Posterior cingulate gyrus (tissue), 11 donors: ENCODE data around the gene CCDC30.
"Not testable (repeated sequence)": the region's sequence is repeated elsewhere in the genome, so short reads cannot be mapped to it uniquely, and the experiment has no call there.

Experiments
- DNase-seq, 10 donors: peaks; one replicate each; pipeline versions ENCODE4 v3.0.0 to v3.0.0-alpha.2; 2020 to 2021; ENCODE audit warnings: mixed read lengths in 3 of 10
- intact Hi-C: fragments of 100-400 bp; cut with DNase I; formaldehyde crosslinking; loops from one replicate; pipeline ENCODE4 v1.15.1; 2023

CCDC30 gene

DNA sequence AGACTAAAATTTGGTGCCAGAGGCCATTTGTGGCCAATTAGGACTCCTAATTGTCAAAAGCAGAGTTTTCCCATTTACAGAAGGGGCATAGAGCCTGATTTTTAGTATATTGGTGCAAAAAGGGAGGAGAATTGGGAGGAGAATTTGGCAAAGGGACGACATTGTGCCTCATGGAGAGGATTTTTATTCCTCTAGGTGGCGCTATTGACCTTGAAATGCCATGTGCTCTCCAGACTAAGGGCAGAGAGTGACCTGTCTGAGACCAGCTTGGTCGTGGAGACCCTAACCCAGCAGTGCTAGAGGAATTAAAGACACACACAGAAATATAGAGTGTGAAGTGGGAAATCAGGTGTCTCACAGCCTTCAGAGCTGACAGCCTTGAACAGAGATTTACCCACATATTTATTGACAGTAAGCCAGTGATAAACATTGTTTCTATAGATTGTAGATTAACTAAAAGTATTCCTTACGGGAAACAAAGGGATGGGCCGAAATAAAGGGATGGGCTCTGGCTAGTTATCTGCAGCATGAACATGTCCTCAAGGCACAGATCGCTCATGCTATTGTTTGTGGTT is 48.6 kb downstream of the CCDC30 start:
- DNase-seq, intact Hi-C loops: not testable (repeated sequence)

DNA sequence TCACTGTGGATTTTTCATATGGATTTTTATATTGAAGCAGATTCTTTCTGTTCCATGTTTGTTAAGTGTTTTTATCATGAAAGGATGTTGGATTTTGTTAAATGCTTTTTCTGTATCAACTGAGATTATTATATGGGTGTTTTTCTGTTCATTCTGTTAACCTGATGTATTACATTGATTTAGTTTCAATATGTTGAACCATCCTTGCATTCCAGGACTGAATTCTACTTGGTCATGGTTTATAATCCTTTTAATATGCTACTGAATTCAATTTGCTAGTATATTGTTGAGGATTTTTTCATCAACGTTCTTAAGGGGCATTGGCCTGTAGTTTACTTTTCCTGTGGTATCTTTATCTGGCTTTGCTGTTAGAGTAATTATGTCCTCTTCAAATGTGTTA is 55.8 kb downstream of the CCDC30 start:
- DNase-seq: no peak
- intact Hi-C loops: no loop called here

DNA sequence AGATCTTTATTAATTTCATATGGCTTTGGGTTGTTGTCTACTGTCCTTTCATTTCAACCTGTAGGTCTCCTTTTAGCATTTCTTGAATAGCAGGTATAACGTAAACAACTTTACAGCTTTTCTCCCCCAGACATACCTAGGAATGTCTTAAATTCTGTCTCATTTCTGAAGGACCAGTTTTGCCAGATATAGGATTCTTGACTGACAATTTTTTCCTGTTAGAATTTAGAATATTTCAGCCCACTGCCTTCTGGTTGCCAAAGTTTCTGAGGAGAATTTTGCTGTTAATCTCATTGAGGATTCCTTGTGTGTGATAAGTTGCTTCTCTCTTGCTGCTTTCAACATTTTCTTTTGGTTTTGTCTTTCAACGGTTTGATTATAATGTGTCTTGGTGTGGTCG is 60.1 kb downstream of the CCDC30 start:
- DNase-seq: no peak
- intact Hi-C loops: no loop called here

DNA sequence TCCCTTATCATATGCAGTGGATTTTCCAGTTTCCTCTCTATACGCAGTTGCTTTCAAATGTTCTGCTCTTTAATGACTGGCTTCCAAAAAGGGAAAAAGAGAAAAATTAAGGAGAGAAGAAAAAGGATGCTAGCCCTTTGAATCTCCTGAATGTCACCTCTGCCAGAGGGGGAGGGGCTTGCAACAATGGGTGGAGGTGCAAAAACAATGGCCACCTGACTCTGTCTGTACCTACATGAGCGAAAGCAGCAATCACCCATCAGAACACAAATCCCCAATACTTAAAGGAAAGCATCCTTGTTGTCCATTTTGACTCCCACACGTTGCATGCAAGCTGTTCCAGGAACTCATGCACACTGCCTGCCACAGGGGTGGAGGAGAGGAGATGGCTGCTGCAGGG is 61.2 kb downstream of the CCDC30 start:
- DNase-seq: no peak
- intact Hi-C loops: no loop called here

DNA sequence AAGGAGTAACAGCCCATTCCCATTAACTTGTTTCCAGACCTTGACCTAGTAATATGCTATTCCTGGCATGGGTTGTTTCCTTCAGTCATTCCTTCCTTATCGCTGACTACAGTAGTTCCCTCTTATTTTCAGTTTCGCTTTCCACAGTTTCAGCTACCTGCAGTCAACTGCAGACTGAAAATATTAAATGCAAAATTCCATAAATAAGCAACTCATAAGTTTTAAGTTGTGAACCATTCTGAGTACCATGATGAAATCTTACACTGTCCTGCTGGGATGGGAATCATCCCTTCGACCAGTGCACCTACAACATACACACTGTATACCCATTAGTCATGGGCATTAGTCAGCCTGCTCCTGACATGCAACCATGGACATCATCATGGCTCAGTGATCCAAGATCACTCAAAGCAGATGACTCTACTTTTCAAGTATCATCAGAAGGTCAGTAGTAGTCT is 66.7 kb downstream of the CCDC30 start:
- DNase-seq: no peak
- intact Hi-C loops: no loop called here

DNA sequence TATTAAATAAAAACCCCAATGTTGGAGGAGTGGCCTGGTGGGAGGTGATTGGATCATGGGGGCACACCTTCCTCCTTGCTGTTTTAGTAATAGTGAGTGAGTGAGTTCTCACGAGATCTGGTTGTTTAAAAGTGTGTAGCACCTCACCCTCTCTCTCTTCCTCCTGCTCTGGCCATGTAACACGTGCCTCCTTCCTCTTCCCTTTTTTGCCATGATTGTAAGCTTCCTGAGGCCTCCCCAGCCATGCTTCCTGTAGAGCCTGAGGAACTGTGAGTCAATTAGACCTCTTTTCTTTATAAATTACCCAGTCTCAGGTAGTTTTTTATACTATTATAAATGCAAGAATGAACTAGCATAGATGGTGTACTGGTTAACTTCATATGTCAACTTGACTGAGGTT is 68.0 kb downstream of the CCDC30 start:
- intact Hi-C loops: no loop called here
- DNase-seq: no peak

DNA sequence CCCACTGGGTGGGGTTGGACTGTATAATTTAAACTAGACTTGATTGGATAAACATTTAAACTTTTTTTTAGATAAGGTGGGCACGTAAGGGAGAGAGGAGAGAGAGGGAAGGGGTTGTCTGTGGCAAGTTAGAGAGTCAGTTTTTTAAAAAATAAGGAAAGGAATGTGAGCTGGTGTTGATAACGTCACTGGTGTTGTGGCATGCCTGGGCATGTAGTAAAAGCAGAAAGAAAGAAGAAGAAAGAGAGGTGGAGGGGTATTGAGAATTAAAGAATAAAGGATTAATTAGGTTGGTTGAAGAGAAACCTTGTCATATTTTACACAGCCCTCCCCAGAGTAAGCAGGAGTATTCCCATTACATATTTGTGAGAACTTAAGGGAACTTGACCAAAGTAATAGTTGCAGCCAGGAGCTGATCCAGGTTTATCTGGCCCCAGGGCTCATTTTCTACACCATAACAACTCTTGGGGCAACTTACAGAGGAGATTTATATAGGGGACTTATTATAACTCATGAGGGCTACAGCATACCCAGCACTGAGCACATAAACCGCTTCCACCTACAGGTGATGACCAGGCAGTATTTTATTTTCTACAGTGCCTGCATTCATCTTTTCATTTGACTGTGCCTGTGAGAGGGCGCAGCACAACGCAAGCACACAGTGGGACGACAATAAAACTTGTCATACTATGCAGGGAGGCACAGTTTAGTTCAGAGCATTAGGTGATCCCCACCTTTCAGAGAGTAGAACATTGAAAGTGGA is 70.2 kb downstream of the CCDC30 start:
- DNase-seq: no peak
- intact Hi-C loops: no loop called here

DNA sequence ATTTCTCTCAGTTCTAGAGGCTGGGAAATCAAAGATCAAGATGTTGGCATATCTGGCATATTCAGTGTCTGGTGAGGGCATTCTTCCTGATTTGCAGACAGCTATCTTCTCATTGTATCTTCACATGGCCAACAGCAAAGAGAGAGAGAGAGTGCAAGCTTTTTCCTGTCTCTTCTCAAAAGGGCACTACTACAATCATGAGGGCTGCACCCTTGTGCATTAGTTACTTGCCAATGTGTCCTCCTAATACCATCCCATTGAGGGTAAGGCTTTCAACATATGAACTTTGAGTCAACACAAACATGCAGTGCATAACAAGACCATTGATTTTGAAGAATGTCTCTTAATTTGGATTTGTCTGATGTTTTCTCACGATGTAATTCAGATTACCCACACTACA is 78.0 kb downstream of the CCDC30 start:
- DNase-seq: no peak
- intact Hi-C loops: no loop called here

DNA sequence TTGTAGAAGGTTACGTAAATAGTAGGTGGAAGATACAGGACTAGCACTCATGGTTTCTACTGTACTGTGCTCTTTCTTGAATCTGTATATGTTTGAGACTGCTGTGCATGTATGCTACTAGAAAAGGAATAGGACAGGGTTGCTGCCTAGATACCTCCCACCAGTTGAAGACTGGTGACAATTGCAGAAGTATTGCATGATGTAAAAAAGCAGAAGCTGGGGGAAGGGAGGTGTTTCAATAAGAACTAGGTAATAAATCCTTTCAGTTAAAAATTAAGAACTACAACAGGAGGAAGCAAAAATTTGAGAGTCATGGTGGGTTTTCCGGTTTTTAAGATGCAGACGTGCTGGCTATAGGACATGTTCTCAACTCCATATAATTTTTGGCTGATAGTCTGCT is 88.1 kb downstream of the CCDC30 start:
- intact Hi-C loops: no loop called here
- no peak for DNase-seq

DNA sequence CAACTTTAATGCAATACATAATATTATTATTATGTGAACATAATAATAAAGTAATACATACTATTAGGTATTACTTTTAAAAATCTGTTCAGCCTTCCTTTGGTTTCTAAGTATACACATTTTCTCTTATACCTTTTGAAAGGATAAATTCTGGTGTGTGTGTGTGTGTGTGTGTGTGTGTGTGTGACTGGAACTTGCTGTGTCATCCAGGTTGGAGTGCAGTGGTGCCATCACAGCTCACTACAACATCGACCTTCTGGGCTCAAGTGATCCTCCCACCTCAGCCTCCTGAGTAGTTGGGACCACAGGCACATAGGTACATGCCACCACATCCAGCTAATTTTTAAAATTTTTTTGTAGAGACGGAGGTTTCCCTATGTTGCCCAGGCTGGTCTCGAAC is 88.5 kb downstream of the CCDC30 start:
- intact Hi-C loops: no loop called here
- DNase-seq: no peak

DNA sequence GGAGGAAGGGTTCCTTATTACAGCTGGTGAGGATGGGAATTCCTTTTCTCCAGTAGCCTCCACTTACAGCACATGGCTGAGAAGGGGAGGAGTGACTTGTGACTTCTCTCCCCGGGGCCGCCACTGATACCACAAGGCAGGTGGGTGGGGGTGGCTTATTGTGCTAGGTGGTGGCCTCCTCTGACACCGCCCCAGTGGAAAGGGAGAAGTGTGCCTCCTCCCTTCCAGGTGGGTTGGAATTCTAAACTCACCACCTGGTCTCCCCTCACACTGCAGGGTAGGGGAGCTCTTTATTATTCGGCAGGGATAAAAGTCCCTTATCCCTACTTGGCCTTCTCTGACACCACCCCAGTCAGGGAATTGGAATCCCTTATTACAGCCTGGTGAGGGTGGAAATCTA is 89.5 kb downstream of the CCDC30 start:
- no peak for DNase-seq

DNA sequence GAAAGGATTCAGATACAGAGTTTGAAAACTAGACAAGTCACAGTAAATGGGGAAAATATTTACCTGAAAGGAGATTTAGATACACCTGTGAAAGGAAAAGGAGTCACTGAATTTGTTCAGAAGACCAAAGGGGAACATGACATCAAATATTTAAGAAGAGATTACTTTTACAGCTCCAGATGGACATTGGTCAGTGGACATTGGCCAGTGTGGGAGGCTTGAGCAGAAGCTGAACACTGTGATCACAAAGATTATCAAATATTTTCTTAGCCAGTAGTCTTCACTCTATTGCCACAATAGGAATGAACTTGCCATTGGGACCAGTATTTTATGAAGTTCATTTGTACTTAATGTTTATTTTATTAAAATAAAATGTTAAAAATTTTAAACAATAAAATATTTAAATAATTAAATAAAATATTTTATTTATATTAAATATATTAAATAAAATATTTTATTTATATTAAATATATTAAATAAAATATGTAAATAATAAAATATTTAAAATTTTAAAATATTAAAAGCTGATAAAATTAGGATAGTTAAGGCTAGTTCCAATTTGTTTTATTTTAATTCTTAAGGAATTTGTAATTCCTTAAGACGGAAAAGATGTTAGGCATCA is 94.3 kb downstream of the CCDC30 start:
- DNase-seq: no peak
- intact Hi-C loops: no loop called here

More for the DNA sequence above, 89.5 kb downstream of the CCDC30 start:
- intact Hi-C loops: no loop called here

DNA sequence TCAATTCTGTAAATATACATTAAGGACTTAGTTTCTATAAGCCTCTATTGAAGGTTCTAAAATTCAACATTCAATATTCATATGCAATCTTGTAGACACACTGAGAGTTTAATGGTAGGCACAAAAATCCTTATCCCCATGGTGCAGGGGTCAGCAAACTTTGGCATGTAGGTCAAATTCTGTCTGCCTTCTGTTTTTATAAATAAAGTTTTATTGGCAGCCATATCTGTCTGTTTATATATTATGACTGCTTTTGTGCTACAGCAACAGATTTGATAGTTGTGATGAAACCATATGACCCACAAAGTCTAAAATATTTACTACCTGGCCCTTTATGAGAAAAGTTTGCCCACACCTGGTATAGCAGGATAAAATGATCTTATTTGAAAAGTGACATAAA is 104.0 kb downstream of the CCDC30 start:
- intact Hi-C loops: no loop called here
- DNase-seq: no peak

DNA sequence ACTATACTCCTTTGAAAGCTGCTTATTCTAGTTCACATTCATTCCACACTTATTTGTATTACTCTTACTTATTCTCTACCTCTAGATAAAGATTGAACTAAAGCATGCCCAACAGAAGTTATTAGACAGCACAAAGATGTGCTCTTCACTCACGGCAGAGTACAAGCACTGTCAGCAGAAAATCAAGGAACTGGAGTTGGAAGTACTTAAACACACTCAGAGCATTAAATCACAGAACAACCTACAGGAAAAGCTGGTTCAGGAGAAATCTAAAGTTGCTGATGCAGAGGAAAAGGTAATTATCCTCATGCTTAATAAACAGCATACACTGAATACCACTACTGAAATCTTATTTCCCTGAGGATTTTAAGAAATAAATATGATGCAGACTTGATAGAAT is 113.8 kb downstream of the CCDC30 start:
- DNase-seq: no peak
- intact Hi-C loops: loop anchor here (5.0 kb wide), 1 partner anchor 170 kb away; no protein-coding TSS in a partner anchor

DNA sequence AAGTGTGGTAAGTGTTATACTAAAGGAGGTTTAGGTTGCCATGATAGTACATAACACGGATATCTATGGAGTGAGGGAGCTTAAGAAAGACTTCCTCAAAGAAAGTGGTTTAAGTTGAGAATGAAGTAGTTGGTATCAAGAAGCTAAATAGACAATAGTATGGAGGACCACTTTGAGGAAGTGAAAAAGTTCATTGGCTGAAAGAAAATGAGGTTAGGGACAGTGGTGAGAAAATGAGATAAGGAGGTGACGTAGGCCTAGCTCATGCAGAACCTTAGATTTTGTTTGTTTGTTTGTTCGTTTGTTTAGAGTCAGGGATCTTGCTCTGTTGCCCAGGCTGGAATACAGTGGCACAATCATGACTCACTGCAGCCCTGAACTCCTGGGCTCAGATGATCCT is 122.9 kb downstream of the CCDC30 start:
- DNase-seq: no peak
- intact Hi-C loops: no loop called here

DNA sequence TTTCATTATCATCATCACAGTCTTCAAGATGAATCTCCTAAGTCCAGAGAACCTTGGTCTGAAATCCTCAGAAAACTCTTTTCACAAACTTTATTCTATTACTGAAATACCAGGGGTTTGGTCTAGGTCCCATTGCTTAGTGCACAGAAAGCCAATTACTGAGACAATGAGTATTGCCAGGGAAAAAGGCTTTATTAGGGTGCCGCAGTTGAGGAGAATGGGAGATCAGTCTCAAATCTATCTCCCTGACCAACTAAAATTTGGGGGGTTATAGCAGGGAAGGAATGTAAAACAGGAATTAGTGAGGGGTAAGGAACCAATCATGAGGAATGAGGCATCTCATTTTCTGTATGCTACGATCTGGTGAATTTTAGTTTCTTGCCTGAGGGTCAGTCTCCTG is 124.7 kb downstream of the CCDC30 start:
- DNase-seq: no peak
- intact Hi-C loops: no loop called here

DNA sequence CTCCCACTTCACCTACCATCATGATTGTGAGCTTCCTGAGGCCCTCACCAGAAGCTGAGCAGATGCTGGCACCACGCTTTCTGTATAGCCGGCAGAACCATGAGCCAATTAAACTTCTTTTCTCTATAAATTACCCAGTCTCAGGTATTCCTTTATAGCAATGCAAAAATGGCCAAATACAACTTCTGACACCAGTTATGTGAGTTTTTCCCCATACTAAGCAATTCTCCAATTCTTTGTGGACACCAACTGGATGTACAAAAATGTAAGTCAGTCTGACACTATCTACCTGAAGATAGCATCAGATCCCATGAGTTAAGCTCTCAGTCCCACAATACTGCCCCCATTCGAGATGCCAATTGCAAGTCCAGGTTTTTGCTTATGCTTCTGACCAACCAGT is 129.7 kb downstream of the CCDC30 start:
- intact Hi-C loops: no loop called here
- DNase-seq: no peak

DNA sequence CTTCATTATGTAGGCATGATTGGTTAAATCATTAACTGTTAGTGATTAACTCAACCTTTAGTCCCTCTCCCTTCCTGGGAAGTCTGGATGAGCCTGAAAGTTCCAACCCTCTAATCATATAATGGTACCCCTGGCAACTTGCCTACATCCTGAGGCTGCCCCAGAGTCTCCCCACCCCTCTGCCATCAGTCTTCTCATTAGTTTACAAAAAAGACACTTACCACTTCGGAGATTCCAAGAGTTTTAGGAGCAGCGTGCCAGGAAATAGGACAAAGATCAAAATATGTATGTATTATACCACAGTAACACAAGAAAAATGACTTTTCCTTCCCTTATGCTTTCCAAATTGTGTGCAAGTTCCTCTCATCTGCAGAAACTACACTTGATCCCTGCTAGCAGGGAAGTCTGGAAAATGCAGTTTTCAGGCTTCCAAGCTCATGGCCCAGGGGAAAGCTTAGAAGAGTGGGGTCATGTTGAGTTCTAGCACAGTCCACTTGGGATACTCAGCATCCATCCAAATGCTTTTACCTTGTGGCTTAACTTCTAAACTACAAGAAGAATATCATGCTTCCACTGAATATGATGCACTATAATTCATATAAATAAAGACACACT is 130.5 kb downstream of the CCDC30 start:
- intact Hi-C loops: no loop called here
- DNase-seq: no peak

DNA sequence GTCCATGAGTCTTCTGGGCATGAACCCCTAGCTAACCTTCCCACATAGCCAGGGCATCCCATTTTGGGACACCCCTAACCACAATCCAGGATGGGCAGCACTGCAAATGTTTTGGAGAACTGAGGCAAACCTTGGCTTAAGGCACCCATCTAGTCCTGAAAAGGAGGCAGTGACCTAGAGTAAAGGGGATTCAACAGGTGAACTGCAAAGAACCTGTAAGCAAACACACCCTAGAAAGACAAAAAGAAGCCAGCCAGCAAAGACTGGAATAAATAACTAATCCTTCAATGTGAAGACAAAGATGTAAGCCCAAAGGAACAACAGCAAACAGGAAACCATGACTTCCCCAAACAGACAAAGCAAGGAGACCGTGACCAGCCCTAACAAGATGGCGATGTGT is 138.4 kb downstream of the CCDC30 start:
- intact Hi-C loops: no loop called here
- DNase-seq: no peak

DNA sequence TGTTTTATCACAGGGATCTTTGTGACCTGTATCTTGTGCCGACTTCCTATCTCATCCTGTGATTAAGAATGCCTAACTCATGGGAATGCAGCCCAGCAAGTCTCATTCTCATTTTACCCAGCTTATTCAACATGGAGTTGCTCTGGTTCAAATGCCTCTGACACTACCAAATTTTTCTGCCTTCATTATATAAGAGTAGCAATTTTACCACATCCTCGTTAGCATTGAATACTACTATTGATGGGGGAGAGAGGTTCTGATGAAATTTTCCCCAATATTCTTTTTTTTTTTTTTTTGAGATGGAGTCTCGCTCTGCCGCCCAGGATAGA is 150.7 kb downstream of the CCDC30 start:
- intact Hi-C loops: no loop called here

DNA sequence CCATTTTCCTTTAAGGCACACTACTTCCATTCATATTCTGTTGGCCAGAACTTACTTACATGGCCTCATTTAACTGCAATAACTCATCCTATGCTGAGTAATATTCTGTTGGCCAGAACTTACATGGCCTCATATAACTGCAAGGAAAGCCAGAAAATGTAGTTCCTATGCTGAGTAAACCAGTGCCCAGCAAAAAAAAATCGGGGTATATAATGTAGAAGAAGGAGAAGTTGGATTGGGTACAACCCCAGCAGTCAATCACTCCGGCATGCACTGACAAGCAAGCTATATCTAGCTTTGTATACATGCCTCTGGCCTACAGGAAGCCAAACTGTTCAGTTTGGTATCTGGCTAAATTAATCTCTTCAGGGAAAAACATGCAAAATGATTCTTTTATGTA is 155.8 kb downstream of the CCDC30 start:
- intact Hi-C loops: no loop called here
- no peak for DNase-seq

More for the DNA sequence above, 150.7 kb downstream of the CCDC30 start:
- no peak for DNase-seq

DNA sequence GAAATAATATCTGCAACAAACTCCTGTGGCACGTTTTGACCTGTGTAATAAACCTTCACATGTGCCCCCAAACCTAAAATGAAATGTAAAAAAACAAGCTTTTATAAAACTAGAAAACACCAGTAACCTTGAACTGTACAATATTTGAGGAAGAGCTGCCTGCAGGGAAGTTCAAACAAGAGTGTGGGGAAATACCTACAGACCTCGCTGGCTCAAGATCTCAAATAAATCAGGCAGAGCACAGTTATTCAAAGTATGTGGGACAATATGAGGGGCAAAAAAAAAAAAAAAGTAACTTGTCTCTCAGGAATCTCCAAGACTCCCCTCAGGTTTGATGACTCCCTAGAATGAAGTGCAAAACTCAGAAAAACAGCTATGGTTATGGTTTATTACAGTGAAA is 157.2 kb downstream of the CCDC30 start:
- DNase-seq: no peak
- intact Hi-C loops: no loop called here
